Stimulated activated CD4-positive, alpha-beta T cell treated with anti-CD3 and anti-CD28 coated beads, Interleukin-4, amount 100 ng/mL, for 4 hours (primary cell): ENCODE data around the gene STK38.
"Not testable (repeated sequence)": the region's sequence is repeated elsewhere in the genome, so short reads cannot be mapped to it uniquely, and the experiment has no call there.

Source experiments
- DNase-seq, 2 experiments: peaks; one replicate each; pipeline ENCODE4 v3.0.0-alpha.2; 2020

STK38 gene

DNA sequence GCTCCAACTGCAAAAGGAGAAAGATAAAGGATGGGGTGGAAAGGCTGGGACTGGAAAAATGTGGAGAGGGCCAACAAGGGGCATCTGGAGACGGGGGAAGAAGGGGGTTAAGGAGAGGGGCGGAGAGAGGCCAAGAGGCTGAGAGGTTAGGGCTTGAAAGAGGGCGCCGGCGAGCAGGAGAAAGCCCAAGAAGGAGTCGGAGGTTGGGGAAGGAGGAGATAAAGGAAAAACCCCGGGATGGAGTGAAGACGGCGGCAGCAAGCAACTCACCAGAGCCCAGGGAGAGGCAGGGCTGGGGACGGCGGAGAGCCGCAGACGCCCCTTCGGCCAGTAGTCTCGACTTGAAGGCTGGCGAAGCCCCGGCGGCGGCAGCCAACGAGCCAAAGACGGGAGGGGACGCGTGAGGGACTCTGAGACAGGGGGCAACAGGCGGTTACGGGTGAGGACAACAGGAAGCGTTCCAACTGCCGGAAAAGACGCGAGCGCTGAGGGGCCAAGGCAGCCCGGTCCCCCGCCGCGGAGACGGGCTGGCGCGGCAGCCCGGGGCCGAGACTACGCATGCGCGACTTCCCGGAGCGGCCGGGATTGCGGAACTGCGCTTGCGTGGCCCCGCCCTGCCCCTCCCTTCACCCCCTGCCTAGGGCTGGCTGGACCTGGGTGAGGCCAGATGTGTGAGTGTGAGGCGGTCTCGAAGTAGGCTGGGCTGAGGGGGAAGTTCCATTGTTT lies at the start of gene STK38:
TSS of gene STK38 (minus strand) at position 560 of the 726 bp plus-strand sequence. CDS start 7,277 bp downstream, outside the sequence.
- peak; percentile 89 to 96 for DNase-seq

DNA sequence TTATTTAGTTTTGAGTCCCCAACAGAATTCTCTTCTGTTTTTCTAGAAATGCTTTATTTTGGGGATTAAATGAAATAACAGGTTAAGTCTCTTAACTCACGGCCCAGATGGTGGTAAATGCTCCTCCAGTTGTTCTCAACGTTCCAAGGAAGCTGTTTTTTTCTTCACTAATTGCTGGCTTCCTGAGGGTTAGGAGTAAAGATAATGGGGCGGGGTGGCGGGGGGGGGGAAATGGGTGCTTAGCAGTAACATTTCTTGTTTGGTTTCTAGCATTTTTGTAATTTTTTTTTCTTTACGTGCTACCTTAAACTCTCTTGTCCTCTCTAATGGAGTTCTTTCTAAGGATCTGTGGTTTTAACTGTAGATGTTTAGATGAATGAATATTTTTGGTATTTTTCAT lies 49.1 kb upstream of the STK38 start:
- no peak for DNase-seq

DNA sequence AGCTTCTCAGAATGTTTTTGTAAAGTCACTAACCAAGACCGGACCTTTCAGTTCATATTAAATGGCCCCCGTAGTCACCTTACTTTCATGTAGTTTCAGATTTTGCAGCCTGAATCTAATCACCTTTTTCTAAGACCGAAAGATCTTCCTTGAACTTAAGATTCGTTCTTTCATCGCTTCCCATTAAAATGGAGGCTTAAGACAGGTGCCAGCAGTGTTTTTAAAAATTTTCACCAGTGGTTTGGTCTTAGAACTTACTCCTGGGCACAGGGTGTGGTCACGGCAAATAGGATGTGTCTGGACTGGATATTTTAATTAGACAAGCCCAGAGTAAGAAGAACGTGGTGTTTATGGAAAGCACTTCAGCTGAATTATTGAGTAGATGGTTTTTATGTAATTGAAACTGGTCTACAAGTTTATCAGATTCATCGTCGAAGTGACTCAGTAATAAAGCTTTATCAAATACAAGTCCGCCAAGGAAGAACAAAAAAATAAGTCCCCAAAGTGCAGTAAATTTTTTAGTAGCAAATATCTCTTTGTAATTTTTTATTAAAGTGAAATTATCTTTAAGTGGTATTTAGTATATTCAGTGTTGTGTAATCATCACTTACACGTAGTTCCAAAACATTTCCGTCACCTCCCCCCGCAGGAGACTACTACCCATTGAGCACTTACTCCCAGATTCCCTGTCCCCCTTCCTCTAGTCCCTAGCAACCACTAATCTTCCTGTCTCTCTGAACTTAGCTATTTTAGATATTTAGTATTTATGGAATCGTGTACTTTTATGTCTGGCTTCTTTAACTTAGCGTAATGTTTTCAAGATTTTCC lies 47.8 kb upstream of the STK38 start:
- DNase-seq: no peak

DNA sequence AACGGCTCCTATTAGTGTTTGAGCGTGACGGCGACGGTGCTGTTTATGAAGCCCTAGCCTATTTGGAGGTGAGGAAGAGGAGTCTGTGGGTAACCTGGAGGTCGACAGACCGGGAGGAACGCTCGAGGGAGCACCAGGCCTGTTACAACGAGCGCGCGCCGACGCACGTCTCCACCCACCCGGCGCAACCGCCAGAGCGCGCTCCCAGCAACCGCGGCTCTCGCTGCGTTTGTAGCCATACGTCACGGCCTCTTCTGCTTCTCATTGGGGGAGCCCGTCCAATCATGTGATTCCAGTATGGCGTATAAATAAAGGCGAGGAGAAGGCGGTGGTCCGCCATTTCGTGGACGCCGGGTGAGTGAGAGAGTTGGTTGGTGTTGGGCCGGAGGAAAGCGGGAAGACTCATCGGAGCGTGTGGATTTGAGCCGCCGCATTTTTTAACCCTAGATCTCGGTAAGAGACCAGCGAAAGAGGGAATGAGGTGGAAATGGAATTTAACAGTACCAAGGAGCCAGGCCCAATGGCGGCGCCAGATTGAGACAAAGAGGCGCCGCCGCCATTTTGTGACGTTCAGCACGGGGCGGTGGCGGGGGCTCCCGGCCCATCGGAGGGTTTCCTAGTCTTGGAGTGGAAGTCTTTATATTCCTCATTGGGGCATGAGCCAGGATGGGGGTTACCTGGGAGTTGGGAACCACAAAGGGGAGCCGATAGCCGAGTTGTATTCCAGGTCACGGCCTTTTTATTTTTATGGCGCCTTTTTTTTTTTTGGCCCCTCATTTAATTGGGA lies 46.9 kb upstream of the STK38 start, which contains the start of gene SRSF3:
TSS of gene SRSF3 (plus strand) at position 334 of the 787 bp plus-strand sequence. CDS start 2,401 bp downstream, outside the sequence.
- DNase-seq: peak; percentile 91 to 96

DNA sequence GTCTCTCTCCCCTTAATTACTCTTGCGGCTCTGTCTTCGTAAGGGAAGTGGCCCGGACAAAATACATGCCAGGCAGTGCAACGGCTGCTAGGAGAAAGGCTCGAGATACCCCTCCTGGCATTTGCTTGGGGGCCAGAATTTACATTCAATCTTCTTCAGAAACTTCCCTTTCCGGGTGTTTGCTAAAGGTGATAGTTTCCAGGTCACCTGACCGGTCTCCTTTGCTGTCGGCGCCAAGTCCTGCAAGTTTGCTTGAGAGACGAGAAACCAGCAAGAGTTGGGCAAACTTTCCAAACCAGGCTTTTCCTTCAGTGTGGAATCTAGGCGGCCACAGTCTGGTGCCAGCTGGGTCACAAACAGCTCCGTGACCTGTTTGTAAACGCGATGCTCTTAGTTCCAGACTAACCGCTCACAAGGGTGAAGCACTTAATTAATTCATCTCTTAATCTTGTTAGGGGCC lies 46.3 kb upstream of the STK38 start:
- peak; percentile 23 to 40 for DNase-seq

DNA sequence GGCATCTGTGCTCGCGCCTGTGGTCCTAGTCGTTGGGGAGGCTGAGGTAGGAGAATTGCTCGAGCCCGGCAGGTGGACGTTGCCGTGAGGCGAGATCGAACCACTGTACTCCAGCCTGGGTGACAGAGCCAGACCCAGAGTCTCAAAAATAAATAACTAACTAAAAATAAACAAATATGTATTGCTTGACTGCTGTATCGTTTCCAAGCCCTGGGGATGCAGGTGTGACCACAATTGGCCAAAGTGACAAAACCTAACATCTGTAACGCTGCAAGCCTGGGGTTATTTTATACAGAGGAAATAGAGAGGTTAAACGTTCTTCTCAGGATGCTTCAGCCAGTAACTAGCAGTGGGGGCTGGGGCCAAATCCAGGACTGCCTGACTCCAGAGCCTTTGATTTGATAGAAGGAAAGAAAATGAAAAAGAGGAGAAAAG lies 45.0 kb upstream of the STK38 start:
- no peak for DNase-seq

DNA sequence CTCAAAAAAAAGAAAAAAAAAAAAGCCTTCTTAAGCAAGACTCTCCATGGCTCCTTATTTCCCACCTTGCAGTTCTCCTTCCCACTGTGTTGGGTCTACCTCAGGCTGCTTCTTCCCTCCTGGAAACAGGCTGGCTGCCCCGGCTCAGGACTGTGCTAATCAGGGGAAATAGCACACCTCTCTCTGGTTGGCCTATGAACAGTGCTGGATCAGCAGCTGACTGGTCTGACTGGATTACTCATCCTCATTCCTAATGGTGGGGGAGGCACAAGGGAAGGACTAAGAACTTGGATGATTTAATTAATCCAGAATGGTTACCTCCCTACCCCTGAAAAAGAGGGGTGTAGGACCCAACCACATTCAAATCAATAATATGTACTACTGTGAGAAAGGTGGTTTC lies 43.0 kb upstream of the STK38 start:
- no peak for DNase-seq

DNA sequence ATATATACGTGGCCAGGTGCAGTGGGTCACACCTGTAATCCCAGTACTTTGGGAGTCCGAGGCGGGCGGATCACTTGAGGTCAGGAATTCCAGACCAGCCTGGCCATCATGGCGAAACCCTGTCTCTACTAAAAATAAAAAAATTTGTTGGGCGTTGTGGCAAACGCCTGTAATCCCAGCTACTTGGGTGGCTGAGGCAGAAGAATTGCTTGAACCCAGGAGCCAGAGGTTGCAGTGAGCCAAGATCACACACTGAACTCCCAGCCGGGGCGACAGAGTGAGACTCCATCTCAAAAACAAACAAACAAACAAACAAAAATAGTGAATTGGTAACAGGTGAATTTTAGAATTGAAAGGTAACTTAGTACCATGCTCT lies 41.7 kb upstream of the STK38 start:
- not testable (repeated sequence) for DNase-seq

DNA sequence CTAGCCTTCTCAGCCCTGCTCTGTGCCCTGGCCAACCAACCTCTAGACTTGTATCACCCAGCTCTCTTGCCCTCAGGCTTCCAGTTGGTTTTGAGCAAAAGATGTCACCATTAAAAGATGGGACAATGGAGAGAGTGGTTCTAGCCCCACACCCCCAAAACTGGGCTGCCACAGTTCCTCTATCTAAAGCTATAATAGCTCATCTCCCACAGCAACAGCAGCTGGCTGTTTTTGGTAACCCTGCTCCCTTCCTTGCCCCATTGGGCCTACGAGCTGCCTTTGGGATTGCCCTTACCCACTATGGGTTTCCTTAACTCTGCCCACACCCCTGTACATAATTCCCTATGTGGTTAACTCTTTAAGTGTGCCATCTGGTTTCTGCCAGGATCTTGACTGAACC lies 39.3 kb upstream of the STK38 start:
- no peak for DNase-seq

GRCh38 chr6:36581716-36582115 lies 34.4 kb upstream of the STK38 start:
- DNase-seq: no peak

GRCh38 chr6:36580184-36580526 lies 32.9 kb upstream of the STK38 start:
- DNase-seq: no peak

GRCh38 chr6:36578431-36578830 lies 31.2 kb upstream of the STK38 start:
- no peak for DNase-seq

DNA sequence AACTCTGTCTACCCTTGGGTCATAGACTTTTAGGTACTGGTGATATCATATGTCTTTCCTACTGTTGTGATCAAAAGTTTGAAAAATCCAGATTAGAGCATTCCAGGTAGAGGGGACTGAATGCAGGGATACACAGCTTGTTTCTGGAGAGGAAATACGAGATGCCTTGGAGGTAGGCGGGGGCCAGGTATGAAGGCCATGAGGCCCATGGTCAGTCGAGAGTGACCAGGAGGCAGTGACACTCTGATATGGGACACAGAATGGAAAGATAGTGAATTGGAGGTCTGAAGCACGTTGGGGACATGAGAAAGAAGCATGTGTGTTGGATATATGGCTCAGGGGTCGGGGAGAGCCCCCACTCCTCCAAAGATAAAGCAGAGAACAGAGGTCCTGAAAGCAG lies 30.8 kb upstream of the STK38 start:
- no peak for DNase-seq

- DNase-seq: no peak
These were observed 30.0 kb upstream of the STK38 start for GRCh38 chr6:36577301-36577700.

- no peak for DNase-seq
These were observed 29.3 kb upstream of the STK38 start for GRCh38 chr6:36576578-36576977.

- DNase-seq: no peak
These were observed 27.4 kb upstream of the STK38 start for GRCh38 chr6:36574679-36575078.

DNA sequence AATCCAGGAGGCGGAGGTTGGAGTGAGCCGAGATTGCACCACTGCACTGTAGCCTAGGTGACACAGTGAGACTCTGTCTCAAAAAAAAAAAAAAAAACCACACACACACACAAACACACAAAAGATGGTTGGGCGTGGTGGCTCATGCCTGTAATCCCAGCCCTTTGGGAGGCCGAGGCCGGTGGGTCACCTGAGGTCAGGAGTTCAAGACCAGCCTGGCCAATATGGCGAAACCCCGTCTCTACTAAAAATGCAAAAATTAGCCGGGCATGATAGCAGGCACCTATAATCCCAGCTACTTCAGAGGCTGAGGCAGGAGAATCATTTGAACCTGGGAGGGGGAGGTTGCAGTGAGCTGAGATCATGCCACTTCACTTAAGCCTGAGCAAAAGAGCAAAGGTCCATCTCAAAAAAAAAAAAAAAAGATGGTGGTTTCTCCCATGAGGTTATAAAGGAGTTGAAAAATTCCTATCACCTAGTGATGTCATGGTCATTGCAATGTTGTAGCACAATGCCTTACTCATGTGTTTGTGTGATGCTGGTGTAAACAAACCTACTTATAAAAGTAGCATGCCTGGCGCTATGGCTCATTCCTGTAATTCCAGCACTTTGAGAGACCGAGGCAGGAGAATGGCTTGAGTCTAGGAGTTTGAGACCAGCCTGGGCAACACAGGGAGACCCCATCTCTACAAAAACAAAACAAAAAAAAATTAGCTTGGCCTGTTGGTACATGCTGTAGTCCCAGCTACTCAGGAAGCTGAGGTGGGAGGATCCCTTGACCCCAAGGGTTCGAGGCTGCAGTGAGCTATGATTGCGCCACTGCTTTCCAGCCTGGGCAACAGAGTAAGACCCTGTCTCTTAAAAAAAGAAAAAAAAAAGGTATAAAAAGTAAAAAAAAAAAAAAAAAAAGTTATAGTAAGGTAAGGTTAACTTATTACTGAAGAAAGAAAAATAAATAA lies 25.4 kb upstream of the STK38 start:
- not testable (repeated sequence) for DNase-seq

DNA sequence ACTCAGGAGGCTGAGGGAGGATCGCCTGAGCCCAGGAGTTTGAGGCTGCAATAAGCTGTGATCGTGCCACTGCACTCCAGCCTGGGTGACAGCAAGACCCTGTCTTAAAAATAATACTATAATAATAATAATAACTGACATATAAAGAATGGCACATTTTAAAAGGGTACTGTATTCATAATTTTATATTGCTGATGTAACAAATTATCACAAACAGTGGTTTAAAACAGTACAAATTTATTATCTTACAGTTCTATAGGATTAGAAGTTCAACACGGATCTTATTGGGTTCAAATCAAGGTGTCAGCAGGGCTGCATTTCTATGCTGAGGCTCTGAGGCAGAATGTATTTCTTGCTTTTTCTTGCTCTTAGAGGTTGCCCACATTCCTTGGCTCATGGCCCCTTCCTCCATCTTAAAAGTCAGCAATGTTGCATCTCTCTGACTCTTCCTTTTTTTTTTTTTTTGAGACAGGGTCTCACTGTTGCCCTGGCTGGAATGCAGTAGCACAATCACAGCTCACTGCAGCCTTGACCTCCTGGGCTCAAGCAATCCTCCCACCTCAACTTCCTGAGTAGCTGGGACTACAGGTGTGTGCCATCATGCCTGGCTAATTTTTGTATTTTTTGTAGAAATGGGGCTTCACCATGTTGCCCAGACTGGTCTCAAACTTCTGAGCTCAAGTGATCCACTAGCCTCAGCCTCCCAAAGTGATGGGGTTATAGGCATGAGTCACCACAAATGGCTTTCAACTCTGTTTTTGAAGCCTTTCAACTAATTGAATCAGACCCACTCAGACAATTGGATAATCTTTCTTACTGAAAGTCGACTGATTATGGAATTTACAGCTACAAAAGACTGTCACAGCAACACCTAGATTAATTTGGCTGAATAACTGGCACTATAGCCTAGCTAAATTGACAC lies 24.1 kb upstream of the STK38 start:
- DNase-seq: no peak

DNA sequence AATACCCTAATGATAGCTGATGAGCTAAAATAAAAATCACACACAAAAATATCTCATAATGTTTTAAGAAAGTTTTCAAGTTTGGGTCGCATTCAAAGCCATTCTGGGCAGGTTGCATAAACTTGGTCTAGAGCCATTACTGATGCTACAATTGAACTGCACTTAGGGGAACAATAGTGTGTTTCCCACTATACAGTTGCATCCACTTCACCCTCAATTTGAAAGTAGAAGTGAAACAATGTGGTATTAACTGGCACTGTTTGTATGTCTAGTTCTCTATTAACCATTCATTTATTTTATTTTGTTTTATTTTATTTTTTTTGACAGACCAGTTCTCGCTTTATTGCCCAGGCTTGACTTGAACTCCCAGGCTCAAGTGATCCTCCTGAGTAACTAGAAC lies 23.0 kb upstream of the STK38 start:
- no peak for DNase-seq

DNA sequence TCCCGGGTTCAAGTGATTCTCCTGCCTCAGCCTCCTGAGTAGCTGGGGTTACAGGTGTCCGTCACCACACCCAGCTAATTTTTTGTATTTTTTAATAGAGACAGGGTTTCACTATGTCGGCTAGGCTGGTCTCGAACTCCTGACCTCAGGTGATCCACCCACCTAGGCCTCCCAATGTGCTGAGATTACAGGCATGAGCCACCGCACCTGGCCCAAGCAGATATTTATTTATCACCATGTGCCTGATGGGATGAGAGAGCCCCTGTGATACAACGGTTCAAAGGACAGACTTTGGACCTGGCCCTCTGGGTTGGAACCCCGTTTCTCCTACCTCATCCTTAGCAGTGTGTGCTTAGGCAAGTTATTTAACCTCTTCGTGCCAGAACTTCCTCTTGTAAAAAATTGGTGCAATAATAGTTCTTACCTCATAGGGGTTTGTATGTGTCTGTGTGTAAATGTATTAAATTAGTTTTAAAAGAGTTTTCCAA lies 19.2 kb upstream of the STK38 start:
- no peak for DNase-seq

DNA sequence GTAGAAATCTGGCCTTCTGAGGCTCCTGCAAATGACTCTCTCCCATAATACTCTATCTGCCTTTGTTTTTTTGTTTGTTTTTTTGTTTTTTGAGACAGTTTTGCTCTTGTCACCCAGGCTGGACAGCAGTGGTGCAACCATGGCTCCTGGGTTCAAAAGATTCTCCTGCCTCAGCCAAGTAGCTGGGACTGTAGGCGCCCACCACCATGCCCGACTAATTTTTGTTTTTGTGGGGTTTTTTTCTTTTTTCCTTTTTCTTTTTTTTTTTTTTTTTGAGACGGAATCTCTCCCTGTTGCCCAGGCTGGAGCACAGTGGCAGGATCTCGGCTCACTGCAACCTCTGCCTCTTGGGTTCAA lies 16.6 kb upstream of the STK38 start:
- DNase-seq: no peak
